UCSD-AML1 (cell line): ENCODE results near the gene POLR2L.

Experiments
- DNase-seq: peaks from one replicate; lab custom pipeline; 2025; ENCODE audit not compliant: unreplicated experiment; lab: John Stamatoyannopoulos, UW

Gene POLR2L

DNA sequence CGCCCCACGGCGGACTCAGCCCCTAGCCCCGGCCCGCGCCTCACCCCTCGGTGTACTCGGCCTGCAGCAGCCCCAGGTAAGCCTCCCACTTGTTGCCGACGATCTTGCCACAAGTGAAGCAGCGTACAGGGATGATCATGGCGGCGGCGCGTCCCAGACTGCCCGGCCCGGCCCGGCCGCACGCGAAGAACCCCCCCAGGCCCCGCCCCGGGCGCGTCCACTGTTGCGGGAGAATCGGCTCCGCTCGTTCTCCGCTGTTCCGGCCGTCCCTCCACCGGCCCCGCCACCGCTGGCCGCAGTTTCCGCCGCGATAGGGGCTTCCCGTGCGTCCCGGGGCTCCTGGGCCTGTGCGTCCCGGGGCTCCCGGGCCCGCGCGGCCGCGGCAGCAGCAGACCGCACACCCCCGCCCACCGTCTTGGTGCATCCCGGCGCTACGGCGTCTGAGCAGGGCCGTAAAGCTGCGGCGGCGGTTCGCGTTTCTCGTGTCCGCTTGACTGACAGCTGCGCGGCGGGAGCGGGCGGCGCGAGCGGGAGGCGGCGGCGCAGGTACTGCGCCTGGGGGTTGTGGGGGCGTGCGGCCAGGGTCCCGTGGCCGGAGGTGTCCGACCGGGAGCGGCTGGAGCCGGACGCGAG lies at the start of gene POLR2L, which contains the start of gene TSPAN4:
TSS of gene POLR2L (minus strand) at position 160 of the 633 bp plus-strand sequence. CDS start at position 139, 21 bp downstream.
TSS of gene TSPAN4 (plus strand) at position 483 of the 633 bp plus-strand sequence. CDS start 7,453 bp downstream, outside the sequence.
- peak; percentile 89 for DNase-seq

DNA sequence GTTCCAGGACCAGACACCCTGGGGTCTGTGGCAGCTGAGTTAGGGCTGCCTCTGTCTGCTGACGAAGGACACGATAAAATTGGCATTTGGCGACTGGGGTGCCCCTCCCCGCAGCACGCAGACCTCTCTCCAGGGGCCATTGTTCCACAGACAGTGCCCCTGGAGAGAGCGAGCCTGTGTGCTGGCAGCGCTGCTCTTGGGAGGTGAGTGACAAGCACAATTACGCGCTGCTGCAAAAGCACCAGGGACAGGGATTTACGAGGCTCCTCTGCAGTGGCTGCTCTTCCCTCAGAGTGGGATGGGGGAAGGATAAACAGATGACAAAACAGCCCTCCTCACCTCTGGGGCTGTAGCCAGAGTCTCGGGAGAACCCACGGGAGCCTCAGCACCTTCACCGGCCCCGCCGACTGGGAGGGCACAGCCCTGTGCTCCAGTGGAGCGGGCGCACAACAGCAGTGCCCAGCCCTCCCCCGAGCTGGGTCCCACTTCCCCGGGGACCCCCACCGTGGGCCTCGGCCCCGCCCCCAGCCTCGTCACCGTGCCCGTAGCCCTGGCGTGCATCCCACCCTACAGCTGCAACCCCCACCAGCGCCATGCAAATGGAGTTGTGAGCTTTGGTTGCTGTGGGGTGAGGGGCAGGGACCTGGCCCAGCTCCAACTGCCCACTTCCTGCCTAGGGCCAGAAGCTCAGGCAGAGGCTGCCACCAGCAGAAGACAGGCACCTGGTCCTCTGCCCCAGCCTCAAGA lies 48.6 kb upstream of the POLR2L start:
- DNase-seq: no peak

DNA sequence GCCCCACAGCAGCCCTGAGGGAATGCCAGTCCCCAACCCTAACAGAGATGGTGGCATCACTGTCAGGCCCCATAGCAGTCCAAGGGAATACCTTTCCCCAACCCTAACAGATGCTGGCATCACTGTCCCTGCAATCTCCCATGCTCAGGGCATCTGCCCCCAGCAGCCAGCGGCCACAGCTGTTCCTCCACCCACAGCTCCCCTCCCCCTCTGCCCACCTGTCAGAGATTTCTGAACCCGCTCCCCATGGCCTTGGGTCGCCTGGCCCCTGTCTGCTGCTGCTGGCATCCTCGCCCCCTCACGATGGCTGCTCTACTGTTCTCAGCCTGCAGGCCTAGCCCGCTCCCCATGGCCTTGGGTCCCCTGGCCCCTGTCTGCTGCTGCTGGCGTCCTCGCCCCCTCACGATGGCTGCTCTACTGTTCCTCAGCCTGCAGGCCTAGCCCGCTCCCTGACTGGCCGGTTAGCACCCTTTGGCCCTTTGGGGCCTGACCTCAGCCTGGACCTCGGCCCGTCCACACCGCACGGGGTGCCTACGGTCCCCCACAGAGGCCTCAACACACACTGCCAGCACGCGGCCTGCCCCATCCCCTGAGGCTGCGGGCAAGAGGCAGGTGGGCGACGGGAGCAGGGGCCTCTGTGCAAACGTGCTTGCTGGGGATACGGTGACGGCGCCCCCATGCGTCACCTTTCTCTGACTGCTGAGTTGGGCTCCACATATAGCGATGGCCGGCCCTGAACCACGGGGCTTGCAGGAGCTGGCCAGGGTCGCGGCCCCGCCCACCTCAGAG lies 47.6 kb upstream of the POLR2L start:
- DNase-seq: no peak

GRCh38 chr11:889257-889656 lies 46.9 kb upstream of the POLR2L start:
- DNase-seq: no peak

DNA sequence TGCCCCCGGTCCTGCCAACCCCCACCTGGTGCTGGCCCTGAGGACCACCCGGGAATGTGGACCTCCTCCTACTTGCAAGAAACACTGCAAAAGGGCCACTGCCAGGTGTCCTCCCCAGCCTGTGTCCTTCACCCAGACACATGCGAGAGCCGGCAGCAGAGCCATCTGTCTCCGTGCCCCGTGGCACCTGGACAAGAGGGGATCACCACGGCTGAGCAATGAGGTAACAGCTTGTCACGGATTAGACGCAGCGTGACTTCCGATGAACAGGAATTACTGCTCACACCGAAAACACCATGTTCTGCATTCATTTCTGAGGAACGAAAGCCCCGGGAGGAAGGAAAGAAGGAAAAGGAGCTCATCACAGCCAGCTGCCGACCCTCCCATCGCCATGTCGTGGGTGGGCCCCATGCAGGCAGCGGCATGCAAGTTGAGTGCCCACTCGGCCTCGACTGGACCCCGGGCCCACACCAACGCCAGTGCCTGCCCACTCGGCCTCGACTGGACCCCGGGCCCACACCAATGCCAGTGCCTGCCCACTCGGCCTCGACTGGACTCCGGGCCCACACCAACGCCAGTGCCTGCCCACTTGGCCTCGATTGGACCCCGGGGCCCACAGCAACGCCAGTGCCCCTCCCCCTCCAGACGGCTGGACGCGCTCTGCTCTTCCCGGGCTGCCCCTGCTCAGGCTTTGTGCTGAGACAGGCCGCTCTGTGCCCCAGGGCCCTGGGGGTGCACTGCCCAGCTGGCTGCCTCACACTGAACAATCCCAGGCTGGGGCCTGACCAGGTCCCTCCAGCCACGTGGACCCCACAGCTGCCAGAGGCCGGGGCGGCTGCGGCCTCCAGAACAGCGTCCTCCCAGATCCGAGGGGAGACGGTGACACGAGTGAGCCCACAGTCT lies 46.2 kb upstream of the POLR2L start:
- DNase-seq: no peak

DNA sequence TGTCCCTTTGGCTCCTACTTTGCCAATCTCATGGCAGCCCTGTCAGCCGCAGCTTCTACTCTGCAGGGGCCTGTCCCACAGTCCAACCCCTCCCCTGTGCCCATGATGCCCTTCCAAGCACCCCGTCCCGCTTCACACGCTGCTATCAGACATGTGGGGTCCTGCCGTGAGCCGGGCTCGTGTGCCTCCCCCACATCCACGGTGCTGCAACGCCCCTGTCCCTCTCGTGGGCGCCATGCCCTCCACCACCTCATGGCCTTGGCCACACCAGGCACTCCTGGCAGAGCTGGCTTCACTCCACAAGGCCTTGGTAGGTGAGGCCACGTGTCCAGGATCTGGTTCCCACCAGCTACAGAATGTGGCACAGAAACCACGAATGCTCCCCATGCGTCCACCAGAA lies 45.3 kb upstream of the POLR2L start:
- DNase-seq: no peak

DNA sequence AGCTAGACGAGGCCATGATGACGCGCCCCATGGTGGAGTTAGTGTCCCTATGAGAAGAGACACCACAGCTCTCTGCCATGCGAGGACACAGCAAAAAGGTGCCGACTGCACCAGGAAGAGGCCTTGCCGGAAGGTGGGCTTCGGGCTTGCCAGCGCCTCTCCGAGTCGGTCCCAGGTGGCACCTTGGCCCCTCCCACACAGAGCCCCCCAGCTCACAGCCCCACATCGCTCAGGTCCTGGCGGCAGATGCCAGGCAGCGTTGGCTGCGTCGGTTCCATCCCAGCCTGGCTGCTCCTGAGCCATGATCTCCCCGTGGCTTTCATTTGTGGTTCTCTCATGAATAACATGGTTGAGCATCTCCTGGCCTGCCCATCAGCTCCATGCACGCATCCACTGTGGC lies 44.2 kb upstream of the POLR2L start:
- no peak for DNase-seq

- no peak for DNase-seq
Observed at GRCh38 chr11:884578-885070, 42.3 kb upstream of the POLR2L start.

GRCh38 chr11:883527-883926 lies 41.2 kb upstream of the POLR2L start:
- DNase-seq: no peak

- DNase-seq: peak; percentile 26
Observed at GRCh38 chr11:882596-882995, 40.3 kb upstream of the POLR2L start.

DNA sequence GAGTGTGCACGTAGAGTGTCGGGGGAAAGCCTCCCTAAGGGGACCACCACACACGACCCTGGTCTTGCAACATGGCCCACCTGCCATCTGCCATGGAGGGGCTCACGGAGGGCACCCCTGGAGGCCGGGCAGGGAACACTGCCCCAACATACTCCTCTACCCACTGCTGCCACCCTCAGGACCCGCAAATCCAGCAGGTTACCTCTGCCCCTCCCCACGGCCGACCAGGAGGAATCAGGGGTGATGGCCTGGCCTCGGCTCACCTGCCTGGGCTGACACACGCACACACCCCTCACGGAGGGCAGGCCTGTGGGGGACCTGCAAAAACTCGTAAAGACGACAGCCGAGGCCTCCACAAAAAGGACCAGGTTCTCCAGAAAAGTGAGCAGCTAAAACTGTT lies 38.1 kb upstream of the POLR2L start:
- DNase-seq: no peak

DNA sequence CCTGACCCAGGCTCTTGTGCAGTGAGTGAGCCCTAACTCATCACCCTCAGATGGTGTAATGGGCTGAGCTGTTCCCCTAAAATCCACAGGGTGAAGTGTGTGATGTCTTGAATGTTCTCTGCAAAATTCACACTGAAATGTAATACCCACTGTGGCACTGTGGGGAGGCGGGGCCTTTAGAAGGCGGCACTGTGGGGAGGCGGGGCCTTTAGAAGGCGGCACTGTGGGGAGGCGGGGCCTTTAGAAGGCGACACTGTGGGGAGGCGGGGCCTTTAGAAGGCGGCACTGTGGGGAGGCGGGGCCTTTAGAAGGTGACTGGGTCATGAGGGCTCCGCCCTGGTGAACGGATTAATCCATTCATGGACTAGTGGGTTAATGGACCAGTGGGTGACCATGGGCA lies 35.2 kb upstream of the POLR2L start:
- no peak for DNase-seq

DNA sequence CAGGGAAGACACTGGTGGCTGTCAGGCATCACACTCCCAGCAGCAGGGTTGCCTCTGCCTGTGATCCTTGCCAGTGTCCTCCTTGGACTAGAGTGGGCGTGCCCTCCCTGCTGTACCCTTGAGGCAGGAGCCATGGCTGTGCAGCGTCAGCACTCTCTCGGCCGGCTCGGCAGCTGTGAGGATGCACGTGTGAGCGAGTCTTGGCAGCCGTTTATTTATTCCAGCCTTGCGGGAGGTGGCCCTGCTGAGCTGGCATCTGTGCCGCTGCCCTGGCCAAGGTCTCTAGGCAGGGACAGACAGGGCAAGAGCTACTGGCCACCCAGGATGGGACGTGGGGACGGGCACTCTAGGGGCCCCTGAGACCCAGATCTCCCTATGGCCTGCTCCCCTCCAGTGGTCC lies 34.2 kb upstream of the POLR2L start:
- no peak for DNase-seq

GRCh38 chr11:875769-876301 lies 33.5 kb upstream of the POLR2L start:
- DNase-seq: no peak

- DNase-seq: no peak
Observed at GRCh38 chr11:875203-875602, 32.9 kb upstream of the POLR2L start.

DNA sequence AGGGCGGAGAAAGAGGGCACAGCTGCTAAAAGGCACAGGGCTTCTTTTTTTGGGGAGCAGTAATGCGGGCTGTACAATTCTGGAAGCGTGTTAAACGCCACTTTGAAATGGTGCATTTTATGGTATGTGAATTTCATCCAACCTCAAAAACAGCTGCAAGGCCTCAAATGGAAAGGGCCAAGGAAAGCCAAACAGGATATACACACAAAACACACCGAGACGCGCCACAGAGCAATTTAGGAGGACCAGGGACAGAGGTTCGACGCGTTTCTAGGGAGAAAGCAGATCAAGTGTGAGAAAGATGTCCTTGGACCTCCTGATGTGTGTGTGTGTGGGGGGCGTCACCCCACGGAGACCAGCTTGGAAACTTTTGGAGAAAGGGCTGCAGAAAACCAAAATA lies 31.4 kb upstream of the POLR2L start:
- DNase-seq: no peak

GRCh38 chr11:872799-873198 lies 30.5 kb upstream of the POLR2L start:
- DNase-seq: no peak

DNA sequence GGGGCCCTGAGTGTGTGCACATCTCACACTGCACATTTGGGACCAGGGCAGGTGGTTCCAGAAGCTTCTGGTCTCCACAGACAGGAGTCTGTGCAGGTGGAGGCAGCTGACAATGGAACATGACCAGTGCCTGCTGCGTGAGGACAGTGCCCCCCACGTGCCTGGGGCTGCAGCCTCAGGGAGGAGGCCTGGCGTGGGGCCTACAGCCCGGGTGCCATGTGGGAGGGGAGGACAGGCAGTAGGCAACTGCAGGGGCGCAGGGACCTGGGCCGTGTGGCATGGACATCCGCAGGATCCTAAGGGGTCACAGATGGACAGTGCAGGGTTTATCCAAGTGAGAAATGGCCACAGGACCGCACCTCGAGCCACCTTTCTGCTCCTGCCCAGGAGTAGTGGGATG lies 29.1 kb upstream of the POLR2L start:
- DNase-seq: no peak

DNA sequence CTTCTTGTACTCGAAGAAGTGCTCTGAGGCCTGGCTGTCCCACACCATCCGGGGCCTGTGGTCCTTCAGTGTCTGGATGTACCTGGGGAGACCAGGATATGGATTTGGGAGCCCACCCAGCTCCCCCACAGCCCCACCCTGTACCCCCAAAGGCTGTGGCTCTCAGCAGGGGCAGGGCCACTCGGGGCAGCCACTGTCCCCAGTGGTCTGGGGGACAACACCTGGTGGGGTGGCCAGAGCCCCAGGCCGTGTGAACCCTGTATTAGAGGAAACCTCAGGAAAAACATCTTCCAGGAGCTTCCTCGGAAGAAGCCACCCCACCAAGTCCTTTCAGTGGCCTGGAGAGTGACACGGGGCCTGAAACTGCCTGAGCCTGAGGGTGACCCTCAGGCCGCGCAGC lies 28.1 kb upstream of the POLR2L start:
- no peak for DNase-seq

GRCh38 chr11:870127-870413 lies 27.7 kb upstream of the POLR2L start:
- DNase-seq: no peak
